T-helper 17 cell (primary cell): ENCODE measurements around the gene PYROXD2. TPM values are rescaled to one million over a fixed set of nuclear protein-coding genes. Genes with fewer than 3 reads are reported as not detected.

Experiments
- ATAC-seq: fragments of 150-1000 bp; cut with Tn5 transposase; 2 replicates; pipeline ENCODE4 v1.10.0; 2021; ENCODE audit warnings: mild to moderate bottlenecking, moderate library complexity
- DNase-seq, 3 donors: peaks; one replicate each; pipeline versions ENCODE4 v3.0.0 to v3.0.0-alpha.2; 2020 to 2021
- H3K9me3 ChIP-seq: one replicate; pipeline ENCODE4 v1.7.0; 2013; ENCODE audit warnings: low read length, mild to moderate bottlenecking; ENCODE audit not compliant: control insufficient read depth, poor library complexity, severe bottlenecking
- H3K27ac Mint-ChIP-seq: one replicate; pipeline ENCODE4 v1.8.0; 2022; ENCODE audit warnings: mild to moderate bottlenecking, moderate library complexity, mixed read lengths
- H3K27me3 Mint-ChIP-seq: one replicate; pipeline ENCODE4 v1.8.0; 2022; ENCODE audit warnings: mixed read lengths
- H3K36me3 Mint-ChIP-seq: one replicate; pipeline ENCODE4 v1.8.0; 2022; ENCODE audit warnings: low read depth, mixed read lengths
- H3K4me1 Mint-ChIP-seq: one replicate; pipeline ENCODE4 v1.8.0; 2022; ENCODE audit warnings: mild to moderate bottlenecking, mixed read lengths
- H3K4me3 Mint-ChIP-seq: one replicate; pipeline ENCODE4 v1.8.0; 2022; ENCODE audit warnings: mild to moderate bottlenecking, moderate library complexity, mixed read lengths
- total RNA-seq, 4 donors: library from RNA in 2 of 4; stranded (reverse) in 2 of 4; gene quantifications; one replicate each; pipeline ENCODE4 v1.2.3 and lab custom pipeline; 2022 to 2026

Gene PYROXD2
- total RNA-seq, 2 donors from 2014 or later: 21.5 to 25.4 TPM

- ATAC-seq (peak; percentile 94), DNase-seq (peak; percentile 57 to 70 (median 63))
- Mint-ChIP-seq H3K36me3 (peaks cover 13% of the 10 kb centered on the region), H3K27me3 (peaks cover 1% of the 10 kb centered on the region), H3K4me1 (peaks cover 29% of the 10 kb centered on the region), H3K27ac (peak within 1 kb of the TSS; percentile 91), H3K4me3 (peak within 1 kb of the TSS; percentile 91)
- no peaks in the 10 kb centered on the region for H3K9me3 ChIP-seq
Measured at GRCh38 chr10:98446661-98447221, 31.8 kb upstream of the PYROXD2 start, which contains the start of gene HPS1. Gene HPS1, minus strand, starts transcription at chr10:98446935. Its CDS starts 3,695 bp downstream, at chr10:98443240.

DNA sequence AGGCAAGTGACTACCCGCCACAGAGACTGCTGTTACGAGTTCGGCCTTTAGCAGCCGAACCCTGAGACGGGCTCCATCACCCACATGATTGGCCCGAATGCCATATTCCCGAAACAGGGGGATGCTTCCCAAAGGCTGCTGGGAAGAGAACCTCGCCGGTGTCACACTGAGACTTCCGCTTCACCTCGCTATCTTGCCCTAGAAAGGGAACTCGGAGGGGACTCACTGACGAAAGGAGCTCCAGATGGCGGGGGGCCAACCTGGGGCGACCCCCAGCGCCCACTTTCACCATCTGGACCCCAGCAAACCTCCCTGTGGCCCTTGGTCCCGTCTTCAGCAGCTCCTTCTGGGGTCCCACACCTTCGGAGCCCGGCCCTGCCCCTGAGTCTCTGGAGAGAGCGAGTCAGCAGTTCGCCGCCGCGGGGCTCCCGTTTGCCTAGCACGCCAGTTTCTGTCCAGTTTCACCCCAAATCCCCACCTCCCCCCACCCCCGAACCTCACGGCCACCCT is 31.2 kb upstream of the PYROXD2 start:
- Mint-ChIP-seq H3K4me3 (peak overlapping the region; percentile 91), H3K4me1 (peaks cover 33% of the 10 kb centered on the region), H3K27me3 (no peaks in the 10 kb centered on the region), H3K27ac (peak overlapping the region; percentile 91), H3K36me3 (peaks cover 15% of the 10 kb centered on the region)
- H3K9me3 ChIP-seq: no peaks in the 10 kb centered on the region
- ATAC-seq (peak; percentile 55), DNase-seq (no peak)

GRCh38 chr10:98445200-98445812 is 30.3 kb upstream of the PYROXD2 start:
- ATAC-seq: no peak
- H3K4me3 Mint-ChIP-seq: peak overlapping the region; percentile 91
- H3K9me3 ChIP-seq: no peaks in the 10 kb centered on the region
- H3K27ac Mint-ChIP-seq: peak overlapping the region; percentile 91
- H3K36me3 Mint-ChIP-seq: peaks cover 15% of the 10 kb centered on the region
- no peaks in the 10 kb centered on the region for H3K27me3 Mint-ChIP-seq
- DNase-seq: no peak
- peaks cover 33% of the 10 kb centered on the region for H3K4me1 Mint-ChIP-seq

DNA sequence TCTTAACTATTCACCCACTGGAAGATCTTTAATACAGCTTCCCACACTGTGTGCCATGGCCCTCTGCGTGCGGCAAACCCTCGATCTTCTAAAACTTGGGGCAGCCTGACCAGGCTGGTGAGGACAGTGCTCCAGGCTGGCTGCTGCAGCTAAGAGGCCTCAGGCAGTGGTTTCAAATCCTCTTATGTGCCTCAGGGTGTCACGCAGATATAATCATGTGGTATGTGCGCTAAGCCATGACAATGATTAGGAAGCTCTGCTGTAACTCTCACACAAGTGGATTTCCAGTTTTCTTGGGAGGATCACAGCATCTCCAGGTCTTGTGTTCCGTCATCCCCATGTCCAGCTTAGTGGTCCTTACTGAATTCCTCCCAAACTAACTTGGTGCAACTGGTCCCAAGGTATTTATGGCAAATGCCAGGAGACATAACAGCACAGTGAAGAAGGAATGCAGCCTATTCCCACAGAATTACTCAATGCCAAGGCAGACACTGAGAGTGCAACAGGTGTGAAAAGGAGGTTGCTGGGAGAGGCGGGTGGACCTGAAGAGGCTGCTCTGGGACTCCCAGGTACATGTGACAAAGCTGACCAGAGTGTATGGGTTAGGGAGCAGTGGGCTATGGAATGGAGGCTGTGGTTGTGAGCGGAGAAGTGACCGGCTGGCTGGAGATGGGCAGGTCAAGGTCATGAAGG is 29.5 kb upstream of the PYROXD2 start:
- Mint-ChIP-seq H3K27me3 (no peaks in the 10 kb centered on the region), H3K4me1 (peaks cover 35% of the 10 kb centered on the region), H3K27ac (peak overlapping the region; percentile 91), H3K4me3 (peak overlapping the region; percentile 91), H3K36me3 (peaks cover 14% of the 10 kb centered on the region)
- H3K9me3 ChIP-seq: no peaks in the 10 kb centered on the region
- DNase-seq (no peak), ATAC-seq (no peak)

- peaks cover 24% of the 10 kb centered on the region for H3K36me3 Mint-ChIP-seq
- no peaks in the 10 kb centered on the region for H3K9me3 ChIP-seq
- H3K27me3 Mint-ChIP-seq: no peaks in the 10 kb centered on the region
- ATAC-seq (no peak), DNase-seq (no peak)
- no peak overlapping the region for H3K4me3 Mint-ChIP-seq
- H3K4me1 Mint-ChIP-seq: peaks cover 35% of the 10 kb centered on the region
- H3K27ac Mint-ChIP-seq: peak overlapping the region; percentile 22
Measured at GRCh38 chr10:98438715-98439114, 23.7 kb upstream of the PYROXD2 start.

- no peak overlapping the region for H3K4me3 Mint-ChIP-seq
- ATAC-seq (no peak), DNase-seq (no peak)
- peaks cover 23% of the 10 kb centered on the region for H3K36me3 Mint-ChIP-seq
- H3K4me1 Mint-ChIP-seq: peaks cover 18% of the 10 kb centered on the region
- H3K27me3 Mint-ChIP-seq: no peaks in the 10 kb centered on the region
- no peak overlapping the region for H3K27ac Mint-ChIP-seq
- H3K9me3 ChIP-seq: no peaks in the 10 kb centered on the region
Measured at GRCh38 chr10:98436704-98437103, 21.7 kb upstream of the PYROXD2 start.

DNA sequence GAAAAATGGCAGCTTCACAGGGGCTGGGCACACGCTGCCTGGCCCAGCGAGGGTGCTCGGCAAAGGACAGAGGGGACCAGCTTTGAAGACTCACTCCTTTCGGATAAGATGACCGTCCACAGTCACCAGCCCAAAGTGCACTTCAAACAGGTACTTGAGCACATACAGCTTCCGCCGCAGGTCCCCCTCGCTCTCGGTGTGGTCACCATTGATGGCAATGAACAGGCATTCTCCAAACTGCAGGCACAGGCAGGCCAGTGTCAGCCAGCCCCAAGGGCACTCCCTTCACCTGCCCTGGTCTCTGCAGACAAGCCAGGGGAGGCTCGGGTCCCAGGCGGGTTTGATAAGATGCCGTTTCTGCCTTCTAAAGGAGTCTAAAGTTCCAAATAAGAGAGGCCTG is 20.2 kb upstream of the PYROXD2 start:
- H3K27me3 Mint-ChIP-seq: no peaks in the 10 kb centered on the region
- no peaks in the 10 kb centered on the region for H3K9me3 ChIP-seq
- DNase-seq (no peak), ATAC-seq (no peak)
- H3K4me1 Mint-ChIP-seq: peaks cover 14% of the 10 kb centered on the region
- H3K4me3 Mint-ChIP-seq: no peak overlapping the region
- no peak overlapping the region for H3K27ac Mint-ChIP-seq
- H3K36me3 Mint-ChIP-seq: peaks cover 29% of the 10 kb centered on the region

DNA sequence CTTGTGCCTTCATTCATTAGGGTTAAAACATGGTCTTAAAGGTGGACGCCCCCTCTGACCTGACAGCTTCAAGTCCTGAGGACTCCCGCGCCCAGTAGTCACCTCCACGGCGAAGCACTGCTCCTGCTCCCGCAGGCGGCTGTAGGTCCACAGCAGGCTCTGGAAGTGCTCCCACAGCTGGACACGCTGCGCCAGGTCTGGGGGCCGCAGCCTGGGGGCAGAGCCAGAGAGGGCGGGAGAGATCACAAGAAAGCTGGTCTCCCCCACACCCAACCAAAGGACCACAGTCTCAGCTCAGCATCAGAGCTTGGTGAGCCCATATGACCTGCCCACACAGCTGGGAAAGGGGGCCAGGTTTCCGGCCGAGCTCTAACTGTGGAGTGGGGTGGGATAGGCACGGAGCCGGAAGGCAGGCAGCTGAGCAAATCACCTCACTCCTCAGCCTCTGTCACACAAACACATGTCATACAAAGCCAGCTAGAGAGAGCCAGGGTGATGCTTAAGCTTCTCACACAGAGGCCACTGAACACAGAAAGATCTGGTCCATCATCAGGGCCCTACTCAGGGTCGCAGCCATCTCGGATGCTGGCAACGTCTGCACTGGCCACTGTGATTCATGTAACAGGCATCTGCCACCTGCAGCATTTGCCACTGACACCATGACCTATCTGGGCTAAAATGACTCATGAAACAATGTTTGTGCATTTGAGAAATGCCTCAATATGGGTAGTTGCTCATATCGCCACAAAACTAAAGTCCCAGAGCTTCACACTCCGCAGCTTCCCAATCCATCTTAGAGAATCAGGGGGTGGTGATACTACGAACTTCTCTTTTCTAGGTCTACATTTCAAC is 19.1 kb upstream of the PYROXD2 start:
- H3K27ac Mint-ChIP-seq: no peak overlapping the region
- no peak for ATAC-seq
- DNase-seq: no peak
- no peaks in the 10 kb centered on the region for H3K27me3 Mint-ChIP-seq
- no peak overlapping the region for H3K4me3 Mint-ChIP-seq
- H3K36me3 Mint-ChIP-seq: peaks cover 26% of the 10 kb centered on the region
- no peaks in the 10 kb centered on the region for H3K9me3 ChIP-seq
- peaks cover 12% of the 10 kb centered on the region for H3K4me1 Mint-ChIP-seq

DNA sequence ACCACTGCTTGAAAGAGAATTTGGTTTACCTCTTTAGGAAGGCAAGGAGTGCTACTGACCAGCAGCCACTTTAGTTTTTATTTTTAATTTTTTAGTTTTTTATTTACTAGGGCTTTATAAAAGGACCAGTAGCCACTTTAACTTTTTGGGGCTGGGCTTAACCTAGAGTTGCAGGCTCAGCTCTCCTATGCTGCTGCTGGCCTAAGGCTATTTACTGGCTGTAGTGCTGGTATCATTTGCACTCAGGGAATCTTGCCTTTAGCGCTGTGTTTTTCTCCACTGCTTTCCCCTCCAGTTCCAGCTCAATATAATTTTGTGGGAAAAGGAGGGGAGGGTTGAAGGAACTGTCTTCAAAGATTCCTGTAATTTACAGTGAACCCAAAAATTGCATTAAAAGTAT is 18.4 kb upstream of the PYROXD2 start:
- Mint-ChIP-seq H3K36me3 (peaks cover 25% of the 10 kb centered on the region), H3K4me3 (no peak overlapping the region), H3K4me1 (peaks cover 11% of the 10 kb centered on the region), H3K27ac (no peak overlapping the region), H3K27me3 (no peaks in the 10 kb centered on the region)
- ATAC-seq (no peak), DNase-seq (no peak)
- H3K9me3 ChIP-seq: no peaks in the 10 kb centered on the region

- Mint-ChIP-seq H3K4me3 (no peak overlapping the region), H3K27me3 (no peaks in the 10 kb centered on the region), H3K4me1 (peaks cover 5% of the 10 kb centered on the region), H3K36me3 (peaks cover 19% of the 10 kb centered on the region), H3K27ac (no peak overlapping the region)
- no peaks in the 10 kb centered on the region for H3K9me3 ChIP-seq
- no peak for DNase-seq
- ATAC-seq: no peak
Measured at GRCh38 chr10:98432330-98432729, 17.3 kb upstream of the PYROXD2 start.

GRCh38 chr10:98431016-98431415 is 16.0 kb upstream of the PYROXD2 start:
- no peak for ATAC-seq
- DNase-seq: no peak
- peaks cover 2% of the 10 kb centered on the region for H3K4me1 Mint-ChIP-seq
- no peaks in the 10 kb centered on the region for H3K9me3 ChIP-seq
- peaks cover 17% of the 10 kb centered on the region for H3K36me3 Mint-ChIP-seq
- no peak overlapping the region for H3K27ac Mint-ChIP-seq
- no peaks in the 10 kb centered on the region for H3K27me3 Mint-ChIP-seq
- no peak overlapping the region for H3K4me3 Mint-ChIP-seq

- Mint-ChIP-seq H3K4me3 (no peak overlapping the region), H3K36me3 (peaks cover 12% of the 10 kb centered on the region), H3K27me3 (no peaks in the 10 kb centered on the region), H3K4me1 (no peaks in the 10 kb centered on the region), H3K27ac (no peak overlapping the region)
- no peak for DNase-seq
- H3K9me3 ChIP-seq: no peaks in the 10 kb centered on the region
- ATAC-seq: no peak
Measured at GRCh38 chr10:98430427-98430826, 15.4 kb upstream of the PYROXD2 start.
